Measurements from ENCODE around the gene CAPN7.

DNA sequence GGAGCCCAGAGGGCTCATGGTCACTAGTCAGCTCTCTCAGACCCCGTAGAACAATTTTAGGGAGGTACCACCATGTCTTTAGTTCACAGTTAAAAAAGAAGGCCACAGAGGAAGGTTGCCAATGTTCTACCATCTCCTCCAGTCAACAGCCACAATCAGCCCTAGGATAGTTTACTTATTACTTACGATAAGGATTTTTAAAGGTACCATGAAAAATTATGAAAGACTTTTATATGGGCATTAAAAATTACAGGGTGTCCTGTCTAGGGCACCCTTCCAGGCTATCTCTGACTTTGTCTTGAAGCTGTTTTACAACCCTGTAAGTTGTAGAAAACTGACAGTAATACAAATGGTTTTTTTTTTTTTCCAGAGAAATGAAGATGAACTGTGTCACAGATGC lies 57.9 kb downstream of the CAPN7 start:
- TF ChIP-seq, protein P1, sequence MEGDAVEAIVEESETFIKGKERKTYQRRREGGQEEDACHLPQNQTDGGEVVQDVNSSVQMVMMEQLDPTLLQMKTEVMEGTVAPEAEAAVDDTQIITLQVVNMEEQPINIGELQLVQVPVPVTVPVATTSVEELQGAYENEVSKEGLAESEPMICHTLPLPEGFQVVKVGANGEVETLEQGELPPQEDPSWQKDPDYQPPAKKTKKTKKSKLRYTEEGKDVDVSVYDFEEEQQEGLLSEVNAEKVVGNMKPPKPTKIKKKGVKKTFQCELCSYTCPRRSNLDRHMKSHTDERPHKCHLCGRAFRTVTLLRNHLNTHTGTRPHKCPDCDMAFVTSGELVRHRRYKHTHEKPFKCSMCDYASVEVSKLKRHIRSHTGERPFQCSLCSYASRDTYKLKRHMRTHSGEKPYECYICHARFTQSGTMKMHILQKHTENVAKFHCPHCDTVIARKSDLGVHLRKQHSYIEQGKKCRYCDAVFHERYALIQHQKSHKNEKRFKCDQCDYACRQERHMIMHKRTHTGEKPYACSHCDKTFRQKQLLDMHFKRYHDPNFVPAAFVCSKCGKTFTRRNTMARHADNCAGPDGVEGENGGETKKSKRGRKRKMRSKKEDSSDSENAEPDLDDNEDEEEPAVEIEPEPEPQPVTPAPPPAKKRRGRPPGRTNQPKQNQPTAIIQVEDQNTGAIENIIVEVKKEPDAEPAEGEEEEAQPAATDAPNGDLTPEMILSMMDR (IDR thresholded peaks at IDR 0.05): no peak
- TF ChIP-seq EP300 (IDR thresholded peaks at IDR 0.05): no peak
- TF ChIP-seq POLR2AphosphoS5 (IDR thresholded peaks at IDR 0.05): no peak
- no peak for TF ChIP-seq POLR2A (IDR thresholded peaks at IDR 0.05)

Measured in sigmoid colon (tissue), 4 donors.